Measurements from ENCODE around the gene HS6ST1.
"Not testable (repeated sequence)": the region's sequence is repeated elsewhere in the genome, so short reads cannot be mapped to it uniquely, and the experiment has no call there.

HS6ST1 gene

DNA sequence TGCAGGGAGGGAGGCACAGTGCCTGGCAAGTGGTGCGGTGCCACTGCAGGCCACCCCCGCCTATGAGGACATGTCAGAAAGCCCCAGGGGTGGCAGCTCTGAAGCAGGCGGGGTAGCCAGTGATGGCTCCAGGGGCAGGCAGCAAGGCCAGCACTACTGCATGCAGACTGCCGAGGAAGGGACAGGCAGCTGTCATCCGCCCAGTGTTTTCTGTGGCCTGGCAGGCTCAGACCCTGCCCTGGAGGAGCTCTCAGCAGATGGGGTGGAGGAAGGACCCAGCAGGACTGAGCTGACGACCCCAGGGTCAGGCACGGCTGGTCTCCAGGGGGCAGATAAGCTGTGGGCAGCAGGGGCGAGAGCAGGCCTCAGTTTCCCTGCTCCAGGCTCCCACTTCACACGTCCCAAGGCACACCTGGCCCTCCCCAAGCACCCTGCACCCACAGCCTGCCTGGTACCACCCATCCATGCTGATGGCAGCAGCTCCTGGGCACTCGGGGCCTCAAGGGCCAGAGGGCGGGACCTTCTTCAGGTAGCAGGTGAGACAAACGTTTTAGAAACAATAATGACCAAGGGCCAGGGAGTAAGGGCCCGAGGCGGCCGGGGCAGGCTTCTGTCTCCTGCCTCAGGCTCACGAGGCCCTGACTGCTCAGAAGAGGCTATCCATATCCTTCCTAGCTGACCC is 48.5 kb downstream of the HS6ST1 start:
- Mint-ChIP-seq H3K36me3 (ENCODE audit: low read depth) (peaks cover 16% of the 10 kb centered on the region), H3K9me3 (peaks cover 14% of the 10 kb centered on the region), H3K27me3 (ENCODE audit: low read depth, poor library complexity) (peaks cover 3% of the 10 kb centered on the region), H3K4me3 (no peak overlapping the region), H3K27ac (no peak overlapping the region), H3K4me1 (peaks cover 13% of the 10 kb centered on the region)
- no peak for DNase-seq
- TF ChIP-seq, protein P1, sequence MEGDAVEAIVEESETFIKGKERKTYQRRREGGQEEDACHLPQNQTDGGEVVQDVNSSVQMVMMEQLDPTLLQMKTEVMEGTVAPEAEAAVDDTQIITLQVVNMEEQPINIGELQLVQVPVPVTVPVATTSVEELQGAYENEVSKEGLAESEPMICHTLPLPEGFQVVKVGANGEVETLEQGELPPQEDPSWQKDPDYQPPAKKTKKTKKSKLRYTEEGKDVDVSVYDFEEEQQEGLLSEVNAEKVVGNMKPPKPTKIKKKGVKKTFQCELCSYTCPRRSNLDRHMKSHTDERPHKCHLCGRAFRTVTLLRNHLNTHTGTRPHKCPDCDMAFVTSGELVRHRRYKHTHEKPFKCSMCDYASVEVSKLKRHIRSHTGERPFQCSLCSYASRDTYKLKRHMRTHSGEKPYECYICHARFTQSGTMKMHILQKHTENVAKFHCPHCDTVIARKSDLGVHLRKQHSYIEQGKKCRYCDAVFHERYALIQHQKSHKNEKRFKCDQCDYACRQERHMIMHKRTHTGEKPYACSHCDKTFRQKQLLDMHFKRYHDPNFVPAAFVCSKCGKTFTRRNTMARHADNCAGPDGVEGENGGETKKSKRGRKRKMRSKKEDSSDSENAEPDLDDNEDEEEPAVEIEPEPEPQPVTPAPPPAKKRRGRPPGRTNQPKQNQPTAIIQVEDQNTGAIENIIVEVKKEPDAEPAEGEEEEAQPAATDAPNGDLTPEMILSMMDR (IDR thresholded peaks at IDR 0.05), result no peak

DNA sequence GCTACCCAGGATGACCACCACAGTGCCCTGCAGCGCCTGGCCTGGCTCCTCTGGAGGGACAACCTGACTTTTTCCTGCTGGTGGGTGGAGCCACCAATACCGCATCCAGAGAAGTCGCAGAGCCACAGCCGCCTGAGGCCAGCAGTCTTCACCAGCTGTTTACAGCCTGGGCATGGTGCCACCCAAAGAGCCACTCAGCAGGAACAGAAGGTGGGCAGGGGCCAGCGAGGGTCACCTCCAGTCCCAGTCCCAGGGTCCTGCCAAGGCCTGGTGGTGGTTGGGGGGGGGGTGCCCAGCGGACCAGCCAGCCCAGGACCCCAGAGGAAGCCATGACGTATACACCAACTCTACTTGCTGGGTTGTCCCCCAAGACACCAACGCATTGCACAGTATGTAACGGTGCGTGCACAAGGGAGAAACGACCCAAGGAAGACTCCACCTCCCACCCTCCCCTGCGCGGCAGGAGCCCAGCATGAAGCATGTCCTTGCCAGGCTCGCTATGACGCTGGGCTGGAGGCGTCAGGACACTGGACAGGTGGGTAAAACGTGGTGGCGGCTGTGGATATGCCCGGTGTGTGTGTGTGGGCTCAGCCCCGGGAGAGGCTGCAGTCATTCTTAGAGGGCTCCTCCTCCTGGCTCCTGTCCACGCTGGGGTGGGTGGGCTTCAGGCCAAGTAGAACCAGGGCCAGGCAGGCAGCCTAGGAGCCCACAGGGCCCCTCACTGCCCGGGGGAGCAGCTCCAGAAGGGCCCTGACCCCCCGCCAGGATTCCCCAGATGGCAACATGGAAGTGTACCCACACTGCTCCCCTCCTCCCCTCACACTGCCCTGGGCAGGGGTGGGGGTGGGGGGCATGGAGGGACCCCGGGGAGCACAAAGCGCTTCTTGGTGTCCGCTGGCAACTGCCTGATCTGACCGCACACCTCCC is 49.3 kb downstream of the HS6ST1 start:
- no peak overlapping the region for H3K27ac Mint-ChIP-seq
- DNase-seq, result no peak
- TF ChIP-seq, protein P1 (IDR thresholded peaks at IDR 0.05), result no peak
- no peak overlapping the region for H3K4me3 Mint-ChIP-seq
- peaks cover 13% of the 10 kb centered on the region for H3K4me1 Mint-ChIP-seq
- peaks cover 8% of the 10 kb centered on the region for H3K36me3 Mint-ChIP-seq (ENCODE audit: low read depth)
- H3K27me3 Mint-ChIP-seq (ENCODE audit: low read depth, poor library complexity), result peaks cover under 1% of the 10 kb centered on the region
- peaks cover 6% of the 10 kb centered on the region for H3K9me3 Mint-ChIP-seq

DNA sequence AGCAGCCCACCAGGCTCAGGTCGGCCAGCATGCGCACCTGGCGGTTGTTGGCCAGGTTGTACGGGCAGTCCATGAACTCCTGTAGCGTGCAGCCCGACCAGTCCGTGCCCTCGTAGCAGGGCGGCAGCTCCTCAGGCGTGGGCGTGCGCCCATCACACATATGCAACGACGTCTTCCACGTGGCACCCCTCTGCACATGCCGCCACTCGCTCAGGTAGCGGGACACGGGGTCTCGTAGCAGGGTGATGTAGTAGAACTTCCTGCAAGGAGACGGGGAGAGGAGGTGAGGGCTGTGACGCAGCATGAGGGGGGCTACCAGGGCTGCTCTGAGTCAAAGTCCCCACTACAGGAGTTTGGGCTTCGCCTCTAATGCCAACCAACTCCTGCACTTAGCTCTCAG is 50.1 kb downstream of the HS6ST1 start:
- H3K4me1 Mint-ChIP-seq, result peaks cover 13% of the 10 kb centered on the region
- H3K27ac Mint-ChIP-seq; H3K27me3 Mint-ChIP-seq (ENCODE audit: low read depth, poor library complexity); H3K4me3 Mint-ChIP-seq; DNase-seq; H3K9me3 Mint-ChIP-seq; H3K36me3 Mint-ChIP-seq (ENCODE audit: low read depth): not testable (repeated sequence)

DNA sequence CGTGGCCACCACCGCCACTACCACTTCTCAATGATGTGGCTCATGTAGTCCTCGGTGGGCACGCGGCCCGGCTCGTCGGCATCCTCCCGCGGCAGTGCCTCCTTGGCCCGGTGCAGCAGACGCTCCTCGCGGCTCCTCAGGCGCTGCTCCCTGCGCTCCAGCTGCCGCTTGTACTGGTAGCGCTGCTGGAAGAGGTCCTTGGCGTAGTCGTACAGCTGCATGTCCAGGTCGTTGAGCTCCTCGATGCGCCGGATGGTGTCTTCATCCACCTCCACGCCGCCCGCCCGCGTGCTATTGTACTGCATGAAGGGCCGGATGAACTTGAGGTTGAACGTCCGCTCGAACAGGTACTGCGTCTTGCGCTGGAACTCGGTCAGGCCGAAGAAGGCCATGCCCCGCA is 50.5 kb downstream of the HS6ST1 start:
- not testable (repeated sequence) for H3K27ac Mint-ChIP-seq; H3K4me3 Mint-ChIP-seq; H3K9me3 Mint-ChIP-seq; H3K27me3 Mint-ChIP-seq (ENCODE audit: low read depth, poor library complexity); H3K36me3 Mint-ChIP-seq (ENCODE audit: low read depth); DNase-seq
- peaks cover 13% of the 10 kb centered on the region for H3K4me1 Mint-ChIP-seq

DNA sequence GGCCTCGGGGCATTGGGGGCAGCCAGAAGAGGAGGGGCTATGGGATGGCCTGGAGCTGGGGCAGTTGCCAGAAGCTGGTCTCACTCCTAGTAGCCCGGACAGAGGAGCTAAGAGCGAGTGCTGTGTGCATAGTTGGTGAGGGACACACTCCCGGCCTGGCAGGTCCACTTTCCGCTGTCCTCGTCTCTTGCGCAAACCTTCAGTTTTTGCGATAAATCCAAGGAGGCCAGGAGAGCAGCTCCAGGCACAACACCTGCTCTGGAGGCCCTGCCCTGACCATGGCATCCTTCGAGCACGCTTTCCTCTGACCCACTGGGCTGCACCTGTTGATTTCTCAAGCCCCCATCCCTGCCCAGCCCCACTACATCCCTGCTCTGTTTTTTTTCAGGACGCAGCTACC is 51.0 kb downstream of the HS6ST1 start:
- not testable (repeated sequence) for H3K27ac Mint-ChIP-seq; H3K36me3 Mint-ChIP-seq (ENCODE audit: low read depth); DNase-seq; H3K4me3 Mint-ChIP-seq; H3K9me3 Mint-ChIP-seq; H3K27me3 Mint-ChIP-seq (ENCODE audit: low read depth, poor library complexity)
- H3K4me1 Mint-ChIP-seq, result peaks cover 13% of the 10 kb centered on the region

DNA sequence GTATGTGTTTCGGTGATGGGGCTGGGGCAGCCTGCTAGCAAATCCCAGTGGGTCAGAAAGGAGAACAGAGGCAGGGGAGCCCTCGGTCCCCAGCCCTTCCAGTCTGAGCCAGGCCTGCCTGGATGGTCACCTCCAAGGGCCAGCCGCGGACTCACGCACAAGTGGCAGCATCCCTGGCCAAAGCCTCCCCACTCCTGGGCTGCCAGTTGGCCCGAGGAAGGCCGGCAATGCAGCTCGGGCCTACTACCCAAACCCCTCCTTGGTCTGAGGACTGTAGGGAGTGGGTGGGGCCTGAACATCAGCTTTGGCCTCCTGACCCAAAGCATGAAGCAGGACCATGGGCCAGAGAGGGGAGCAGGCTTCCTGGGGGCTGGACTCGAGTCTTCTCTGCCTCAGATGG is 51.5 kb downstream of the HS6ST1 start:
- peaks cover 13% of the 10 kb centered on the region for H3K4me1 Mint-ChIP-seq
- H3K4me3 Mint-ChIP-seq; H3K27me3 Mint-ChIP-seq (ENCODE audit: low read depth, poor library complexity); H3K9me3 Mint-ChIP-seq; DNase-seq; H3K27ac Mint-ChIP-seq; H3K36me3 Mint-ChIP-seq (ENCODE audit: low read depth): not testable (repeated sequence)

DNA sequence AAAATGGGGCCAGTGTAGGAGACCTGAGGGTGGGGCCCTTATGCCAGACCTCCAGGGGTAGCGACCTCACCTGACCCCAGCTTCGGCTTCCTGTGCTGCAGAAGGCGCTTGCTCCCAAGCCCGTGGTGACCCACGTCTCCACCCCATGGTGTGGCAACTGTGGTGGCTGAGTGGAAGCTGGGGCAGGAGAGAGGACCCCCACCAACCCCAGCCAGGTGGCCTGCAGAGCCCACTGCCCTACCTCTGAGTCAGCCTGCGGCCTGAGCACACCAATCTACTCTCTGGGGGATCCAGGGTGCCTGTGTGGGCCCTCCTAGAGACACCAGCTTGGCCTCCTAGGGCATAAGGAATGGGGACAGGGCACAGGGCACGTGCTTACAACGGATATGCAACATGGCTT is 52.2 kb downstream of the HS6ST1 start:
- H3K4me1 Mint-ChIP-seq, result peaks cover 17% of the 10 kb centered on the region
- DNase-seq; H3K36me3 Mint-ChIP-seq (ENCODE audit: low read depth); H3K4me3 Mint-ChIP-seq; H3K9me3 Mint-ChIP-seq; H3K27me3 Mint-ChIP-seq (ENCODE audit: low read depth, poor library complexity); H3K27ac Mint-ChIP-seq: not testable (repeated sequence)

DNA sequence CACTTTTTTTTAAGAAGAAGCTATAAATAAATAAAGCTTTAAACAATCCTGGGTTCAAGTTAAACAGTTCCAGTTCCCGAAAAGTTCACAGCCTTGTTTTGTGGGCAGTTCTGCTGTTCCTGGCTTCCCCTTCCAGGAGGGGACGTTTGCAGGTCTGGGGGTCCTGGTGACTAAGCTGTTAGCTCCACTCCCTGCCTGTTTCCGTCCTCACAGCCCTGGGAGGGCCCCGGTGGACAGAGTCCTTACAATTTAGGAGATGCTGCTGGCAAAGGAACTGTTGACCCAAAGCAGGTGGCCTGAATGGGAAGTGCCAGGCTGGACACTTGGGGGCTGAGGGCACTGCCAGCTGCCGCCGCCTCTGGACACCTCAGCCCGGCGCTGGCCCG is 53.1 kb downstream of the HS6ST1 start:
- H3K27ac Mint-ChIP-seq; H3K36me3 Mint-ChIP-seq (ENCODE audit: low read depth); H3K4me3 Mint-ChIP-seq; DNase-seq; H3K9me3 Mint-ChIP-seq; H3K27me3 Mint-ChIP-seq (ENCODE audit: low read depth, poor library complexity): not testable (repeated sequence)
- H3K4me1 Mint-ChIP-seq, result peaks cover 10% of the 10 kb centered on the region

Data from nephron progenitor cell (in vitro differentiated cells).